Measurements from ENCODE around the gene HGD. TPM values are rescaled to one million over a fixed set of nuclear protein-coding genes. Genes with fewer than 3 reads are reported as not detected.

Gene HGD
- total and polyA plus RNA-seq, 10 of the 15 experiments (the other 5 are each of a cell fraction or from before 2014, with no cell fraction given), result 0.18 to 0.81 (median 0.40) TPM; not detected in 6

DNA sequence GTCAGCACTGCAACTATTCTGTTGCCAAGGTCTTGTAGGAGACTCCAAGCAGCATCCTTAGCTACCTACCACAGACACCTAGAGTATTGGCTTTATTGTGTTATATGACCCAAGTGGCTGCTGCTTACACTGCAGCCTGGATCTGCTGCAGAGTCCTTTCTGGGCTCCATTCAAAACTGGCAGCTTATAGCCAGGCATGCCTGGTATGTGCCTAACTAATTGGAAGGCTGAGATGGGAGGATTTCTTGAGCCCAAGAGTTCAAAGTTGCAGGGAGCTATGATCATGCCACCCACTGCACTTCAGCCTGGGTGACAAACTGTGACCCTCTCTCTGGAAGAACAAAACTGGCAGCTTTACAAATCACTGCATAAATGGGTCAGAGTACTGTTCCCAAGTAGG is 77.3 kb downstream of the HGD start:
- no peaks in the 10 kb centered on the region for H3K4me1 ChIP-seq (ENCODE audit: control insufficient read depth, insufficient read depth, low read length)
- ChIA-PET SMC1A (ENCODE audit: uncharacterized antibody, unreplicated experiment) (interaction anchor here (0.7 to 1.9 kb wide), 3 partner anchors 9 to 175 kb away, joined by 3 to 10 read pairs (median 3); partner anchors contain the start of gene NDUFB4), POLR2A (interaction anchor here (1.2 to 1.3 kb wide), 2 partner anchors 8 to 9 kb away, joined by 3 to 5 read pairs; partner anchors contain the start of gene NDUFB4), RAD21 (ENCODE audit: unreplicated experiment) (interaction anchor here (0.8 to 1.1 kb wide), 2 partner anchors 9 to 47 kb away, joined by 3 to 4 read pairs; partner anchors contain the start of gene NDUFB4), CTCF (interaction anchor here (1.5 kb wide), 1 partner anchor 9 kb away, joined by 6 read pairs; the partner anchor contains the start of gene NDUFB4)
- ATAC-seq, result peak; percentile 56
- H3K36me3 ChIP-seq (ENCODE audit: control insufficient read depth in 2 of 2, insufficient read depth in 2 of 2, low read length in 1 of 2), result no peaks in the 10 kb centered on the region; a peak in 1 of 4 replicates
- no peaks in the 10 kb centered on the region for H4K20me1 ChIP-seq (ENCODE audit: control insufficient read depth, insufficient read depth)
- H3K27me3 ChIP-seq (replicated peaks in 1 of 2; ENCODE audit: control insufficient read depth in 2 of 2, insufficient read depth in 2 of 2, low read length in 1 of 2), result no peaks in the 10 kb centered on the region
- no peak overlapping the region for H3K4me3 ChIP-seq
- BruUV-seq (replicated peaks), result no TSS peak
- no peak for FAIRE-seq
- intact Hi-C loops (cut with micrococcal nuclease; ENCODE audit: unreplicated experiment), result no loop called here
- no peaks in the 10 kb centered on the region for H3K9me3 ChIP-seq (replicated peaks; ENCODE audit: control insufficient read depth, insufficient read depth, low read length)
- H2AFZ ChIP-seq (ENCODE audit: control insufficient read depth, low read depth, low read length), result no peak overlapping the region
- no peak overlapping the region for H3K27ac ChIP-seq (ENCODE audit: control insufficient read depth, insufficient read depth)
- DNase-seq (ENCODE audit: low read depth, low spot score), result no peak
- in situ Hi-C loops (cut with MboI), result loop anchor here (10.0 kb wide), 1 partner anchor 60 kb away; no protein-coding TSS in a partner anchor
- no peak overlapping the region for H3K9ac ChIP-seq (ENCODE audit: control insufficient read depth, insufficient read depth, low read length)
- H3K79me2 ChIP-seq (ENCODE audit: control insufficient read depth, insufficient read depth, low read length), result peaks cover 2% of the 10 kb centered on the region; the same call in 1 of the 2 replicates
- TF ChIP-seq RAD21 (IDR thresholded peaks at IDR 0.05; ENCODE audit: insufficient read depth, low read depth, low read length) (no peak), BRCA1 (IDR thresholded peaks at IDR 0.05; ENCODE audit: low read depth, low read length) (no peak), ZBED1 (IDR thresholded peaks at IDR 0.05; ENCODE audit: borderline replicate concordance) (no peak), SPI1 (IDR thresholded peaks at IDR 0.05; ENCODE audit: borderline replicate concordance, insufficient read depth, low read depth, low read length) (no peak)
- no peak overlapping the region for H3K4me2 ChIP-seq (ENCODE audit: control insufficient read depth, insufficient read depth)

- ChIA-PET CTCF (interaction anchor here (0.6 to 1.6 kb wide), 3 partner anchors 8 to 1095 kb away, joined by 3 to 6 read pairs (median 3); partner anchors contain the start of gene NDUFB4), SMC1A (ENCODE audit: uncharacterized antibody, unreplicated experiment) (interaction anchor here (0.7 to 1.9 kb wide), 3 partner anchors 9 to 175 kb away, joined by 3 to 10 read pairs (median 3); partner anchors contain the start of gene NDUFB4), POLR2A (interaction anchor here (1.2 to 1.3 kb wide), 2 partner anchors 8 to 9 kb away, joined by 3 to 5 read pairs; partner anchors contain the start of gene NDUFB4), RAD21 (ENCODE audit: unreplicated experiment) (interaction anchor here (1.1 kb wide), 1 partner anchor 46 kb away, joined by 3 read pairs; no protein-coding TSS in a partner anchor)
- Histone ChIP-seq H3K79me2 (ENCODE audit: control insufficient read depth, insufficient read depth, low read length) (peaks cover 6% of the 10 kb centered on the region), H2AFZ (ENCODE audit: control insufficient read depth, low read depth, low read length) (no peak overlapping the region), H4K20me1 (ENCODE audit: control insufficient read depth, insufficient read depth) (no peaks in the 10 kb centered on the region; the same call in 1 of the 2 replicates), H3K27ac (ENCODE audit: control insufficient read depth, insufficient read depth) (no peak overlapping the region), H3K36me3 (ENCODE audit: control insufficient read depth in 2 of 2, insufficient read depth in 2 of 2, low read length in 1 of 2) (peaks cover 0 to 2% of the 10 kb centered on the region in 2 experiments; a peak in 2 of 4 replicates), H3K27me3 (replicated peaks in 1 of 2; ENCODE audit: control insufficient read depth in 2 of 2, insufficient read depth in 2 of 2, low read length in 1 of 2) (no peaks in the 10 kb centered on the region), H3K4me1 (ENCODE audit: control insufficient read depth, insufficient read depth, low read length) (no peaks in the 10 kb centered on the region), H3K9ac (ENCODE audit: control insufficient read depth, insufficient read depth, low read length) (no peak overlapping the region), H3K9me3 (replicated peaks; ENCODE audit: control insufficient read depth, insufficient read depth, low read length) (no peaks in the 10 kb centered on the region), H3K4me3 (no peak overlapping the region), H3K4me2 (ENCODE audit: control insufficient read depth, insufficient read depth) (no peak overlapping the region)
- no peak for TF ChIP-seq CHD2 (IDR thresholded peaks at IDR 0.05; ENCODE audit: borderline replicate concordance, low read depth, low read length)
- TF ChIP-seq PAX8 (IDR thresholded peaks at IDR 0.05), result no peak
- TF ChIP-seq, protein P1, sequence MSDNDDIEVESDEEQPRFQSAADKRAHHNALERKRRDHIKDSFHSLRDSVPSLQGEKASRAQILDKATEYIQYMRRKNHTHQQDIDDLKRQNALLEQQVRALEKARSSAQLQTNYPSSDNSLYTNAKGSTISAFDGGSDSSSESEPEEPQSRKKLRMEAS (IDR thresholded peaks at IDR 0.05; ENCODE audit: low read depth, low read length), result no peak
- no peak for TF ChIP-seq BMI1 (IDR thresholded peaks at IDR 0.05; ENCODE audit: borderline replicate concordance)
- TF ChIP-seq CBX5 (IDR thresholded peaks at IDR 0.05; ENCODE audit: low read depth), result no peak
- TF ChIP-seq POLR2A (IDR thresholded peaks at IDR 0.05; ENCODE audit: low read depth, low read length), result no peak
- TF ChIP-seq, protein P2, sequence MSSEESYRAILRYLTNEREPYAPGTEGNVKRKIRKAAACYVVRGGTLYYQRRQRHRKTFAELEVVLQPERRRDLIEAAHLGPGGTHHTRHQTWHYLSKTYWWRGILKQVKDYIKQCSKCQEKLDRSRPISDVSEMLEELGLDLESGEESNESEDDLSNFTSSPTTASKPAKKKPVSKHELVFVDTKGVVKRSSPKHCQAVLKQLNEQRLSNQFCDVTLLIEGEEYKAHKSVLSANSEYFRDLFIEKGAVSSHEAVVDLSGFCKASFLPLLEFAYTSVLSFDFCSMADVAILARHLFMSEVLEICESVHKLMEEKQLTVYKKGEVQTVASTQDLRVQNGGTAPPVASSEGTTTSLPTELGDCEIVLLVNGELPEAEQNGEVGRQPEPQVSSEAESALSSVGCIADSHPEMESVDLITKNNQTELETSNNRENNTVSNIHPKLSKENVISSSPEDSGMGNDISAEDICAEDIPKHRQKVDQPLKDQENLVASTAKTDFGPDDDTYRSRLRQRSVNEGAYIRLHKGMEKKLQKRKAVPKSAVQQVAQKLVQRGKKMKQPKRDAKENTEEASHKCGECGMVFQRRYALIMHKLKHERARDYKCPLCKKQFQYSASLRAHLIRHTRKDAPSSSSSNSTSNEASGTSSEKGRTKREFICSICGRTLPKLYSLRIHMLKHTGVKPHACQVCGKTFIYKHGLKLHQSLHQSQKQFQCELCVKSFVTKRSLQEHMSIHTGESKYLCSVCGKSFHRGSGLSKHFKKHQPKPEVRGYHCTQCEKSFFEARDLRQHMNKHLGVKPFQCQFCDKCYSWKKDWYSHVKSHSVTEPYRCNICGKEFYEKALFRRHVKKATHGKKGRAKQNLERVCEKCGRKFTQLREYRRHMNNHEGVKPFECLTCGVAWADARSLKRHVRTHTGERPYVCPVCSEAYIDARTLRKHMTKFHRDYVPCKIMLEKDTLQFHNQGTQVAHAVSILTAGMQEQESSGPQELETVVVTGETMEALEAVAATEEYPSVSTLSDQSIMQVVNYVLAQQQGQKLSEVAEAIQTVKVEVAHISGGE (CRISPR knock-in tag; IDR thresholded peaks at IDR 0.05), result no peak
- TF ChIP-seq HCFC1 (IDR thresholded peaks at IDR 0.05; ENCODE audit: low read length), result no peak
- TF ChIP-seq TAF1 (IDR thresholded peaks at IDR 0.05; ENCODE audit: borderline replicate concordance, low read depth, low read length), result no peak
- TF ChIP-seq SP1 (IDR thresholded peaks at IDR 0.05; ENCODE audit: low read depth, low read length), result no peak
- intact Hi-C loops (cut with micrococcal nuclease; ENCODE audit: unreplicated experiment), result no loop called here
- ATAC-seq (no peak; the same call in 2 of the 3 replicates), DNase-seq (ENCODE audit: low read depth, low spot score) (no peak), FAIRE-seq (no peak)
- in situ Hi-C loops (cut with MboI), result loop anchor here (10.0 kb wide), 1 partner anchor 60 kb away; no protein-coding TSS in a partner anchor
- BruUV-seq (replicated peaks), result no TSS peak
Measured at GRCh38 chr3:120604382-120604781, 77.7 kb downstream of the HGD start.

Data from GM12878 (cell line).